A673 (cell line): ENCODE data around the gene EIF4E3. TPM values are rescaled to one million over a fixed set of nuclear protein-coding genes. Genes with fewer than 3 reads are reported as not detected.
A peak's percentile ranks its signal among the peaks of the same experiment; 100 is the strongest.

Experiments used
- BruUV-seq: library from RNA; stranded (reverse); fragments of 400-500 nt; replicated peaks from 2 replicates; lab custom pipeline; 2021; lab: Mats Ljungman, UMichigan
- CTCF ChIA-PET: fragments of 300-600 bp; sonication (Branson Sonifier 250); formaldehyde crosslinking; loops from one replicate; lab custom pipeline; 2022; ENCODE audit warnings: antibody characterized with exemption; lab: Charles Lee
- POLR2A ChIA-PET: fragments of 300-600 bp; sonication (Branson Sonifier 250); formaldehyde crosslinking; loops from one replicate; lab custom pipeline; 2022; ENCODE audit warnings: antibody characterized with exemption; ENCODE audit not compliant: low non-redundant PET; lab: Charles Lee
- DNase-seq: peaks from one replicate; pipeline ENCODE4 v3.0.0-alpha.2; 2015; ENCODE audit warnings: low spot score
- H3K27ac ChIP-seq: fragments of 200-600 bp; sonication (generic); 2 replicates; pipeline ENCODE4 v1.5.1; 2016; ENCODE audit warnings: mixed run types, low read depth, mild to moderate bottlenecking, mixed read lengths, antibody characterized with exemption, low read length; ENCODE audit not compliant: poor library complexity, severe bottlenecking
- H3K27me3 ChIP-seq: fragments of 200-600 bp; sonication (generic); replicated peaks from 2 replicates; pipeline ENCODE4 v1.6.1; 2017; ENCODE audit warnings: mixed run types, low read depth, mild to moderate bottlenecking, mixed read lengths, antibody characterized with exemption, low read length; ENCODE audit not compliant: insufficient read depth, poor library complexity
- H3K36me3 ChIP-seq: fragments of 200-600 bp; sonication (generic); 2 replicates; pipeline ENCODE4 v1.6.1; 2016; ENCODE audit warnings: mixed run types, mild to moderate bottlenecking, mixed read lengths, antibody characterized with exemption, low read length; ENCODE audit not compliant: insufficient read depth, poor library complexity, severe bottlenecking
- H3K4me1 ChIP-seq: fragments of 200-600 bp; sonication (generic); 2 replicates; pipeline ENCODE4 v1.6.1; 2017; ENCODE audit warnings: mixed run types, mild to moderate bottlenecking, mixed read lengths, antibody characterized with exemption, low read length; ENCODE audit not compliant: insufficient read depth, poor library complexity, severe bottlenecking
- H3K4me3 ChIP-seq: fragments of 200-600 bp; sonication (generic); 2 replicates; pipeline ENCODE4 v1.5.1; 2016; ENCODE audit warnings: low read depth, mixed run types, mild to moderate bottlenecking, mixed read lengths, low read length; ENCODE audit not compliant: poor library complexity, severe bottlenecking
- H3K9me3 ChIP-seq: fragments of 200-600 bp; sonication (generic); 2 replicates; pipeline ENCODE4 v1.6.1; 2016; ENCODE audit warnings: mixed run types, low read depth, mild to moderate bottlenecking, mixed read lengths, antibody characterized with exemption, low read length; ENCODE audit not compliant: poor library complexity, severe bottlenecking
- CTCF ChIP-seq: fragments of 300-800, 200-600 bp; sonication (generic); conservative IDR thresholded peaks from 2 replicates; pipeline ENCODE4 v1.5.1; 2017; ENCODE audit warnings: low read depth, mild to moderate bottlenecking, antibody characterized with exemption, low read length, moderate library complexity, mixed read lengths
- EZH2 ChIP-seq: fragments of 200-600 bp; sonication (generic); IDR thresholded peaks from 2 replicates; pipeline ENCODE4 v1.6.1; 2017; ENCODE audit warnings: borderline replicate concordance, low read depth, mild to moderate bottlenecking, mixed read lengths, antibody characterized with exemption, low read length; ENCODE audit not compliant: poor library complexity, severe bottlenecking
- intact Hi-C: fragments of 100-400 bp; cut with micrococcal nuclease; formaldehyde crosslinking; loops from one replicate; pipeline ENCODE4 v1.10.0; 2022; ENCODE audit not compliant: unreplicated experiment
- total RNA-seq: library from RNA; stranded (reverse); gene quantifications from 2 replicates; pipeline ENCODE4 v1.2.3, GENCODE V29; 2021

Gene EIF4E3
- total RNA-seq, 1 experiment from 2014 or later, result 3.1 TPM

- BruUV-seq, result no TSS peak
- no peak for DNase-seq
- POLR2A ChIA-PET, result no interaction called here
- peaks cover 3% of the 10 kb centered on the region for H3K4me1 ChIP-seq
- H3K27ac ChIP-seq, result no peak overlapping the region
- TF ChIP-seq EZH2 (no peak), CTCF (no peak)
- H3K4me3 ChIP-seq, result no peak overlapping the region
- intact Hi-C loops, result no loop called here
- H3K9me3 ChIP-seq, result no peaks in the 10 kb centered on the region
- H3K36me3 ChIP-seq, result no peaks in the 10 kb centered on the region
- no peaks in the 10 kb centered on the region for H3K27me3 ChIP-seq
- CTCF ChIA-PET, result no interaction called here
These were observed 39.5 kb downstream of the EIF4E3 start for GRCh38 chr3:71685686-71686085.

GRCh38 chr3:71684757-71685386 is 40.3 kb downstream of the EIF4E3 start:
- no peaks in the 10 kb centered on the region for H3K9me3 ChIP-seq
- CTCF ChIA-PET, result no interaction called here
- no peaks in the 10 kb centered on the region for H3K27me3 ChIP-seq
- BruUV-seq, result no TSS peak
- H3K4me3 ChIP-seq, result no peak overlapping the region
- POLR2A ChIA-PET, result no interaction called here
- peaks cover 3% of the 10 kb centered on the region for H3K4me1 ChIP-seq
- DNase-seq, result peak; percentile 67
- intact Hi-C loops, result no loop called here
- H3K27ac ChIP-seq, result no peak overlapping the region
- TF ChIP-seq EZH2, result no peak
- no peak for TF ChIP-seq CTCF
- H3K36me3 ChIP-seq, result no peaks in the 10 kb centered on the region

GRCh38 chr3:71684046-71684756 is 41.0 kb downstream of the EIF4E3 start:
- no TSS peak for BruUV-seq
- intact Hi-C loops, result no loop called here
- H3K9me3 ChIP-seq, result no peaks in the 10 kb centered on the region
- no peaks in the 10 kb centered on the region for H3K36me3 ChIP-seq
- DNase-seq, result no peak
- H3K4me3 ChIP-seq, result no peak overlapping the region
- POLR2A ChIA-PET, result no interaction called here
- no peaks in the 10 kb centered on the region for H3K27me3 ChIP-seq
- CTCF ChIA-PET, result interaction anchor here (0.6 kb wide), 1 partner anchor 1335 kb away, joined by 3 read pairs; no protein-coding TSS in a partner anchor
- no peak overlapping the region for H3K27ac ChIP-seq
- TF ChIP-seq EZH2 (no peak), CTCF (no peak)
- peaks cover 3% of the 10 kb centered on the region for H3K4me1 ChIP-seq
